ENCODE data around the gene TENT5C. TPM values are rescaled to one million over a fixed set of nuclear protein-coding genes. Genes with fewer than 3 reads are reported as not detected.

TENT5C gene
- total RNA-seq, 4 donors from 2014 or later: 2.3 to 22.1 (median 5.1) TPM

DNA sequence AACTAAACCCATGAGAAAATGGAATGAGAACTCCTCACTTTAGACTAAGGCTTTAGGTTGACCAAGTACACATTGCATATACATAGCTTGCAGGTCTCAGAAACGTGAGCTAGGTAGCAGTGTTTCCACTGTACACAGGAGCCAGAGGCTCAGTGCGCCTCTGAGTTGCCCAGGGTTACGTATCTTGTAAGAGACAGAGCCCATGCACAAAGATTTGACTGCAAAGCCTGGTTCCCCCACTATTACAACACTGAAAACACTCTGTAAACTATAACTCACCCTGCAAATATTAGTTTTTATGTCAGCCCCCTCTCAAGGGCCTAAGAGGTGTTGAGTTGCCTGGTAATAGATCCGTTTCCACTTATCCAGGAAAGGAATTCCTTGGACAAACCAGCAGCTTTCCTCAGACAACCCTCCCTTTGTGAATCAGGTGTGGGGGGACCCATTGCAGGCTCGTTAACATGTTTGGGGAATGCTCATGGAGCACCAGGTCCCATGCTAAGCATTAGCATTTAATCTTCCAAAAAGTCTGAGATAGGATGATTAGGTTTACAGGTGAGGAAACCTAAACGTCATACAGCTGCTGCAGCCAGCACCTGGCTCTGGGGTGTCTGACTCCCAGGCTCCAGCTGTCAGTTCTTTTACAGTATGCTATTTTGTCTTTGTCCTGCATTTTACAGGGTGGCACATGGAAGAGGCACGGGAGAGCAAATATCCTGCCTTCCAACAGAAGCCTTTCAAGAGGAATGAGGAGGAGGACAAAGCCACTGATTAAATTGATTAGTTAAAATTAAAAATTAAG is 25.7 kb downstream of the TENT5C start:
- Histone ChIP-seq H3K27me3 (no peaks in the 10 kb centered on the region), H3K4me1 (no peaks in the 10 kb centered on the region), H3K27ac (no peak overlapping the region), H3K9me3 (no peaks in the 10 kb centered on the region), H3K4me3 (no peak overlapping the region), H3K36me3 (no peaks in the 10 kb centered on the region)
- intact Hi-C loops (cut with DNase I; ENCODE audit: low total_unique reads): no loop called here
- TF ChIP-seq, protein P1, sequence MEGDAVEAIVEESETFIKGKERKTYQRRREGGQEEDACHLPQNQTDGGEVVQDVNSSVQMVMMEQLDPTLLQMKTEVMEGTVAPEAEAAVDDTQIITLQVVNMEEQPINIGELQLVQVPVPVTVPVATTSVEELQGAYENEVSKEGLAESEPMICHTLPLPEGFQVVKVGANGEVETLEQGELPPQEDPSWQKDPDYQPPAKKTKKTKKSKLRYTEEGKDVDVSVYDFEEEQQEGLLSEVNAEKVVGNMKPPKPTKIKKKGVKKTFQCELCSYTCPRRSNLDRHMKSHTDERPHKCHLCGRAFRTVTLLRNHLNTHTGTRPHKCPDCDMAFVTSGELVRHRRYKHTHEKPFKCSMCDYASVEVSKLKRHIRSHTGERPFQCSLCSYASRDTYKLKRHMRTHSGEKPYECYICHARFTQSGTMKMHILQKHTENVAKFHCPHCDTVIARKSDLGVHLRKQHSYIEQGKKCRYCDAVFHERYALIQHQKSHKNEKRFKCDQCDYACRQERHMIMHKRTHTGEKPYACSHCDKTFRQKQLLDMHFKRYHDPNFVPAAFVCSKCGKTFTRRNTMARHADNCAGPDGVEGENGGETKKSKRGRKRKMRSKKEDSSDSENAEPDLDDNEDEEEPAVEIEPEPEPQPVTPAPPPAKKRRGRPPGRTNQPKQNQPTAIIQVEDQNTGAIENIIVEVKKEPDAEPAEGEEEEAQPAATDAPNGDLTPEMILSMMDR (IDR thresholded peaks at IDR 0.05): no peak
- no peak for TF ChIP-seq POLR2A (IDR thresholded peaks at IDR 0.05)
- no peak for DNase-seq

DNA sequence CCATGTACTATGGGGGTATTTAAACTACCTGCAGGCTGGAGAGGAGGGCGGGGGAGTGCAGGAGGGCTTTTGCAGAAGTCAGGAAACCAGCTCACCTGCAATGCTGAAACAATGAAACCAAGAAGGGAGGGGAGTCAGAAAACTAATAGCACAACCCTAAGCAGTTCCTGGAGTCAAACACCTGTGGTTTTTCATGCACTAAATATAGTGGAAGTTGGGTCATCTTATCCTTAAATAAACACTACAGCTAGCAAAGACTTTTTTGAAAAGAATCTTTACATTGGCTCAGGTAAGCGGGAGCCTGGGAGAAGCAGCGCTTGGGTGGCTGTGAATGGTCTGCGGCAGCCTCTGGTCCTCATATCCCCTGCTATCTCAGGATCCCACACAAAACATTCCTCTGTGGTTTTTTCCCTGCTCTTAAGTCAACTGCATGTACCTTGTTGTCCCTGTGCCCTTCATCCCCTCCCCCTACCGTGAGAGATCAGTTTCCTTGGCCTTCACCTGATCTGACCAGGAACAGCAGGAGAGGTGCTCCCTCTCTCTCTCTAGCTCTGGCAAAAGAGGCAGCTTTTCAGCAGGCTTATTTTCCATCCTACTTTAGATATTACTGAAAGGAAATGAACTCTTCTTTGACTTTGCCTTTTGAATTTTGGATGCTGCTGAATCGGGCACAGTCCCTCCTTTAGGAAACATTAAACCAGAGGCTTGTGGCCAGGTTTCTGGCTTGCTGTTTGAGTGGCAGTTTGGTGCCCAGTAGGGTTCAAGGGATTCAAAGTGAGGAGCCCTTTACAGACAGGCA is 26.6 kb downstream of the TENT5C start:
- no peaks in the 10 kb centered on the region for H3K36me3 ChIP-seq
- no peaks in the 10 kb centered on the region for H3K27me3 ChIP-seq
- H3K27ac ChIP-seq: no peak overlapping the region
- H3K4me1 ChIP-seq: no peaks in the 10 kb centered on the region
- TF ChIP-seq POLR2A (IDR thresholded peaks at IDR 0.05): no peak
- TF ChIP-seq, protein P1 (IDR thresholded peaks at IDR 0.05): no peak
- no peak for DNase-seq
- no peaks in the 10 kb centered on the region for H3K9me3 ChIP-seq
- H3K4me3 ChIP-seq: no peak overlapping the region
- intact Hi-C loops (cut with DNase I; ENCODE audit: low total_unique reads): no loop called here

DNA sequence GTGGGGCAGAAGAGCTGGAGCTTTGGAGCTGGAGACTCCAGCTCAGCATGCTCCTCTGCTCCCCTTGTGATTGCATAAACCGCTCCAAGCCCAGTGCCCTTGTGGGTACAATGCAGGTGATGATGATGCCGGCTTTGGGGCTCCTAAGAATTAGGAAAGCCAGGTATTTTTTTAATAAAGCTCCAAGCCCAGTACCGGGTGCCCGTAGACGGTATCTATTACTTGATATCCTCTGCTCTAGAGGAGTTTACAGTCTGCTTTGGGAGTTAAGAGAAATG is 27.2 kb downstream of the TENT5C start:
- no peaks in the 10 kb centered on the region for H3K27me3 ChIP-seq
- TF ChIP-seq POLR2A (IDR thresholded peaks at IDR 0.05): no peak
- TF ChIP-seq, protein P1 (IDR thresholded peaks at IDR 0.05): no peak
- H3K9me3 ChIP-seq: no peaks in the 10 kb centered on the region
- intact Hi-C loops (cut with DNase I; ENCODE audit: low total_unique reads): no loop called here
- no peak overlapping the region for H3K4me3 ChIP-seq
- no peak for DNase-seq
- H3K27ac ChIP-seq: no peak overlapping the region
- H3K36me3 ChIP-seq: no peaks in the 10 kb centered on the region
- H3K4me1 ChIP-seq: no peaks in the 10 kb centered on the region

DNA sequence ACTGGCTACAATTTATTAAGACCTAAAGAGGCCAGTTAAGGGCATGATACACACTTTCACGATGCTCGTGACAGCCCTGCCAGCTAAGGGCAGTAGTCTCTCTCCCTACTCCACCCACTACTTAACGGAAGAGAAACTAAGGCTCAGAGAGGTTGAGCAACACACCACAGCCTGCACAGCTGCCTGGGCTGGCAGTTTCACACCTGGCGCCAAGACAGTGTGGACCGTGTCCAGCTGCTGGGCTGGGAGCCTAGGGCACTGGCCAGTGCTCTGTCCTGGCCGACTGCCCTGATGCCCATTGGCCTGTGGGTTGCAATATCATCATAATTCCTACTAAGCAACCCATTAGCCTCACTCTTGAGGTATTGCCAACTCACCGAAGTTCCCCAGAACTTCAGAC is 27.6 kb downstream of the TENT5C start:
- no peaks in the 10 kb centered on the region for H3K27me3 ChIP-seq
- TF ChIP-seq POLR2A (IDR thresholded peaks at IDR 0.05): no peak
- TF ChIP-seq, protein P1 (IDR thresholded peaks at IDR 0.05): no peak
- intact Hi-C loops (cut with DNase I; ENCODE audit: low total_unique reads): no loop called here
- no peak overlapping the region for H3K4me3 ChIP-seq
- H3K27ac ChIP-seq: no peak overlapping the region
- H3K36me3 ChIP-seq: no peaks in the 10 kb centered on the region
- no peaks in the 10 kb centered on the region for H3K4me1 ChIP-seq
- no peak for DNase-seq
- H3K9me3 ChIP-seq: no peaks in the 10 kb centered on the region

DNA sequence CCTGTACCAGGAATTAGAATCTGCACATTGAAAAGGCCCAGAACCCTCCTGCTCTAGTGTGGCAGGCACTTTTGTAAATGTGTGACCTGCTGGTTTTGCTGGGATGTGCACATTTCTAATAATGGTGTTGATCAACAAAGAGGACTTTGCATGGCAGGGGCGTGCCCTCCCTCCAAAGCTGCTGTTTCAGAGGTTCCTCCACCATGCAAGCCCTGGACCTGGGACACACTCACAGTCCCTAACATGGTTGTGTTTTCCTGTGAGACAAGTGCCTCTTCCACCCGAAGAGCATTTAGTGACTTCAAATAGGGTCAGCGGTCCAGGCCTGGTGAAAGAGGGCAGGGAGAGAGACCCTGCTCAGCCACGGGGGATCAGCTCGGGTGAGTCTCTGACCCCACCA is 28.1 kb downstream of the TENT5C start:
- no peaks in the 10 kb centered on the region for H3K9me3 ChIP-seq
- no peaks in the 10 kb centered on the region for H3K27me3 ChIP-seq
- TF ChIP-seq, protein P1 (IDR thresholded peaks at IDR 0.05): no peak
- TF ChIP-seq POLR2A (IDR thresholded peaks at IDR 0.05): no peak
- H3K27ac ChIP-seq: no peak overlapping the region
- H3K4me3 ChIP-seq: no peak overlapping the region
- H3K36me3 ChIP-seq: no peaks in the 10 kb centered on the region
- no peaks in the 10 kb centered on the region for H3K4me1 ChIP-seq
- no peak for DNase-seq
- intact Hi-C loops (cut with DNase I; ENCODE audit: low total_unique reads): no loop called here
